ENCODE data around the gene NEAT1.
A peak's percentile ranks its signal among the peaks of the same experiment; 100 is the strongest.

The NEAT1 gene

GRCh38 chr11:65390099-65390941, 32.3 kb upstream of the NEAT1 start:
- Histone ChIP-seq H3K27me3 (ENCODE audit: insufficient read depth, low read length, poor library complexity, severe bottlenecking) (no peaks in the 10 kb centered on the region), H3K36me3 (ENCODE audit: insufficient read depth, low read length) (peaks cover 9% of the 10 kb centered on the region; the same call in 1 of the 2 replicates), H3K9ac (ENCODE audit: low read depth, low read length, poor library complexity, severe bottlenecking) (peak overlapping the region; percentile 89), H4K20me1 (ENCODE audit: insufficient read depth, low read length, poor library complexity, severe bottlenecking) (peaks cover 19% of the 10 kb centered on the region), H3K9me3 (ENCODE audit: insufficient read depth, low read depth, low read length) (no peaks in the 10 kb centered on the region), H3K4me2 (ENCODE audit: low read depth, low read length, poor library complexity, severe bottlenecking) (peak overlapping the region; percentile 80), H2AFZ (ENCODE audit: low read length) (no peak overlapping the region), H3K9me2 (replicated peaks; ENCODE audit: low read depth, low read length) (no peaks in the 10 kb centered on the region), H3F3A (ENCODE audit: low read depth) (no peaks in the 10 kb centered on the region), H3K79me2 (ENCODE audit: insufficient read depth, low read length) (peaks cover 75% of the 10 kb centered on the region), H3K4me1 (ENCODE audit: insufficient read depth, low read length, poor library complexity, severe bottlenecking) (peaks cover 45% of the 10 kb centered on the region), H3K4me3 (ENCODE audit: low read length, poor library complexity, severe bottlenecking) (peak overlapping the region; percentile 65)
- TF ChIP-seq CTCF (conservative IDR thresholded peaks at IDR 0.05; ENCODE audit: low read length) (no peak), EZH2phosphoT487 (IDR thresholded peaks at IDR 0.05; ENCODE audit: borderline replicate concordance) (no peak)

GRCh38 chr11:65390996-65391395, 31.6 kb upstream of the NEAT1 start:
- TF ChIP-seq EZH2phosphoT487 (IDR thresholded peaks at IDR 0.05; ENCODE audit: borderline replicate concordance) (no peak), CTCF (conservative IDR thresholded peaks at IDR 0.05; ENCODE audit: low read length) (no peak)
- Histone ChIP-seq H2AFZ (ENCODE audit: low read length) (no peak overlapping the region), H3K79me2 (ENCODE audit: insufficient read depth, low read length) (peaks cover 74% of the 10 kb centered on the region), H3K4me1 (ENCODE audit: insufficient read depth, low read length, poor library complexity, severe bottlenecking) (peaks cover 40% of the 10 kb centered on the region), H3K4me2 (ENCODE audit: low read depth, low read length, poor library complexity, severe bottlenecking) (peak overlapping the region; percentile 80), H3K4me3 (ENCODE audit: low read length, poor library complexity, severe bottlenecking) (peak overlapping the region; percentile 65), H3K36me3 (ENCODE audit: insufficient read depth, low read length) (peaks cover 13% of the 10 kb centered on the region; the same call in 1 of the 2 replicates), H3F3A (ENCODE audit: low read depth) (no peaks in the 10 kb centered on the region), H3K9me2 (replicated peaks; ENCODE audit: low read depth, low read length) (no peaks in the 10 kb centered on the region), H4K20me1 (ENCODE audit: insufficient read depth, low read length, poor library complexity, severe bottlenecking) (peaks cover 19% of the 10 kb centered on the region), H3K9me3 (ENCODE audit: insufficient read depth, low read depth, low read length) (no peaks in the 10 kb centered on the region), H3K27me3 (ENCODE audit: insufficient read depth, low read length, poor library complexity, severe bottlenecking) (no peaks in the 10 kb centered on the region), H3K9ac (ENCODE audit: low read depth, low read length, poor library complexity, severe bottlenecking) (peak overlapping the region; percentile 89)

GRCh38 chr11:65392186-65392829, 30.3 kb upstream of the NEAT1 start:
- H3K9ac ChIP-seq (ENCODE audit: low read depth, low read length, poor library complexity, severe bottlenecking): no peak overlapping the region

More at GRCh38 chr11:65392186-65392829, 30.3 kb upstream of the NEAT1 start:
- TF ChIP-seq EZH2phosphoT487 (IDR thresholded peaks at IDR 0.05; ENCODE audit: borderline replicate concordance) (no peak), CTCF (conservative IDR thresholded peaks at IDR 0.05; ENCODE audit: low read length) (0 out of 2 replicates have a peak, but pooled peaks have one; percentile 12)
- H3K27me3 ChIP-seq (ENCODE audit: insufficient read depth, low read length, poor library complexity, severe bottlenecking): no peaks in the 10 kb centered on the region
- peaks cover 63% of the 10 kb centered on the region for H3K79me2 ChIP-seq (ENCODE audit: insufficient read depth, low read length)
- no peak overlapping the region for H3K4me3 ChIP-seq (ENCODE audit: low read length, poor library complexity, severe bottlenecking)
- H3K4me2 ChIP-seq (ENCODE audit: low read depth, low read length, poor library complexity, severe bottlenecking): no peak overlapping the region
- no peaks in the 10 kb centered on the region for H3F3A ChIP-seq (ENCODE audit: low read depth)
- H4K20me1 ChIP-seq (ENCODE audit: insufficient read depth, low read length, poor library complexity, severe bottlenecking): peaks cover 15% of the 10 kb centered on the region
- peaks cover 37% of the 10 kb centered on the region for H3K4me1 ChIP-seq (ENCODE audit: insufficient read depth, low read length, poor library complexity, severe bottlenecking)
- H3K9me2 ChIP-seq (replicated peaks; ENCODE audit: low read depth, low read length): no peaks in the 10 kb centered on the region
- peaks cover 17% of the 10 kb centered on the region; the same call in 1 of the 2 replicates for H3K36me3 ChIP-seq (ENCODE audit: insufficient read depth, low read length)
- no peak overlapping the region for H2AFZ ChIP-seq (ENCODE audit: low read length)
- H3K9me3 ChIP-seq (ENCODE audit: insufficient read depth, low read depth, low read length): no peaks in the 10 kb centered on the region
